Vagina (tissue), 2 donors: ENCODE results near the gene PARD3. TPM values are rescaled to one million over a fixed set of nuclear protein-coding genes. Genes with fewer than 3 reads are reported as not detected.

ENCODE experiments used
- DNase-seq, 2 donors: peaks; one replicate each; pipeline ENCODE4 v3.0.0-alpha.2; 2017; ENCODE audit errors: extremely low spot score in 2 of 2
- H3K27ac ChIP-seq: fragments of 200-600 bp; sonication (generic); one replicate; pipeline ENCODE4 v1.5.1; 2019
- H3K27me3 ChIP-seq: fragments of 200-600 bp; sonication (generic); one replicate; pipeline ENCODE4 v1.5.1; 2019
- H3K36me3 ChIP-seq, 2 donors: fragments of 200-600 bp; sonication (generic); one replicate each; pipeline ENCODE4 v1.5.1; 2017 to 2019
- H3K4me1 ChIP-seq: fragments of 200-600 bp; sonication (generic); one replicate; pipeline ENCODE4 v1.5.1; 2019
- H3K4me3 ChIP-seq, 2 donors: fragments of 200-600 bp; sonication (generic); 1 replicate in 1 of 2; 2 replicates in 1 of 2; pipeline ENCODE4 v1.5.1; 2016 to 2019
- H3K9me3 ChIP-seq: fragments of 200-600 bp; sonication (generic); one replicate; pipeline ENCODE4 v1.5.1; 2019
- POLR2A ChIP-seq, 2 donors: fragments of 450-650 bp; IDR thresholded peaks; one replicate each; pipeline ENCODE4 v1.6.1; 2017; ENCODE audit warnings: antibody characterized with exemption in 2 of 2, mild to moderate bottlenecking in 2 of 2, moderate library complexity in 2 of 2
- POLR2AphosphoS5 ChIP-seq, 2 donors: sonication (generic); formaldehyde crosslinking; IDR thresholded peaks; one replicate each; pipeline ENCODE4 v1.9.0; 2017; ENCODE audit warnings: antibody characterized with exemption in 2 of 2, mild to moderate bottlenecking in 2 of 2, low read depth in 1 of 2; ENCODE audit not compliant: insufficient read depth in 1 of 2
- intact Hi-C: fragments of 100-400 bp; cut with DNase I; formaldehyde crosslinking; loops from one replicate; pipeline ENCODE4 v1.15.1; 2023
- total RNA-seq: library from RNA; depleted of rRNA; stranded (reverse); fragments of >200 nt; gene quantifications from one replicate; pipeline ENCODE4 v1.2.3, GENCODE V29; 2016
- TF ChIP-seq, protein P1 (sequence below), 3 experiments: fragments of 450-650 bp in 2 of 3; fragments of 200-600 bp in 1 of 3; sonication (generic) in 1 of 3; IDR thresholded peaks; one replicate each; pipeline ENCODE4 v1.5.1; 2017 to 2019; ENCODE audit warnings: antibody characterized with exemption in 3 of 3, mild to moderate bottlenecking in 2 of 3, moderate library complexity in 2 of 3

The PARD3 gene
- total RNA-seq, 1 donor from 2014 or later = 95.5 TPM

DNA sequence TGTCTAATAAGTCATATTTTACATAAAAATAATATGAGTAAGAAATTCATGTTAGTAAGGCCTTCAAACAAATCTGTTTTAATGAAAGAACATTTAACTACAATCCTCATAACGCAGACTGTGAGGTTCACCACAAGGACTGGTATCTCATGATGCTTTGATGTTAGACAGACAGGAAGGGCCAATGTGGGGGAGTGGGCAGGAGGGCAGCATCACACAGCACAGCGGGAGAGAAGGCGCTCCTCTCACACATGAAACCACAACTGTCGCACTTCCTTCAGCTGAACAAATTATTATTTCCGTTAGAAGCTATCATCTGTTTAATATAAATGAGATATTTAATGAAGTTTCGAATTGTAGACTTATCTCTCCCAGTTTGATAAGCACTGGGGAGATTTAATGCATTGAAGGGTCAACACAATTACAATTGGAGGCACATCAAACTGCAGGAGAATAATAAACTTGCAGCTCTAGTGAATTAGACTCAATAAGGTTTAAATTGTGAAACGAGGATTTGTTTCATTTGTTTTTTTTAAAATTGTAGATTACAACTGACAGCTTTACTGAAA lies 466.1 kb downstream of the PARD3 start:
- Histone ChIP-seq H3K36me3 (no peaks in the 10 kb centered on the region), H3K27me3 (no peaks in the 10 kb centered on the region), H3K4me1 (no peaks in the 10 kb centered on the region), H3K9me3 (no peaks in the 10 kb centered on the region), H3K27ac (no peak overlapping the region), H3K4me3 (no peak overlapping the region)
- intact Hi-C loops = no loop called here
- no peak for DNase-seq
- TF ChIP-seq POLR2A (IDR thresholded peaks at IDR 0.05) (no peak), POLR2AphosphoS5 (IDR thresholded peaks at IDR 0.05; ENCODE audit: insufficient read depth in 1 of 2, low read depth in 1 of 2) (no peak)
- TF ChIP-seq, protein P1, sequence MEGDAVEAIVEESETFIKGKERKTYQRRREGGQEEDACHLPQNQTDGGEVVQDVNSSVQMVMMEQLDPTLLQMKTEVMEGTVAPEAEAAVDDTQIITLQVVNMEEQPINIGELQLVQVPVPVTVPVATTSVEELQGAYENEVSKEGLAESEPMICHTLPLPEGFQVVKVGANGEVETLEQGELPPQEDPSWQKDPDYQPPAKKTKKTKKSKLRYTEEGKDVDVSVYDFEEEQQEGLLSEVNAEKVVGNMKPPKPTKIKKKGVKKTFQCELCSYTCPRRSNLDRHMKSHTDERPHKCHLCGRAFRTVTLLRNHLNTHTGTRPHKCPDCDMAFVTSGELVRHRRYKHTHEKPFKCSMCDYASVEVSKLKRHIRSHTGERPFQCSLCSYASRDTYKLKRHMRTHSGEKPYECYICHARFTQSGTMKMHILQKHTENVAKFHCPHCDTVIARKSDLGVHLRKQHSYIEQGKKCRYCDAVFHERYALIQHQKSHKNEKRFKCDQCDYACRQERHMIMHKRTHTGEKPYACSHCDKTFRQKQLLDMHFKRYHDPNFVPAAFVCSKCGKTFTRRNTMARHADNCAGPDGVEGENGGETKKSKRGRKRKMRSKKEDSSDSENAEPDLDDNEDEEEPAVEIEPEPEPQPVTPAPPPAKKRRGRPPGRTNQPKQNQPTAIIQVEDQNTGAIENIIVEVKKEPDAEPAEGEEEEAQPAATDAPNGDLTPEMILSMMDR (IDR thresholded peaks at IDR 0.05) = no peak

DNA sequence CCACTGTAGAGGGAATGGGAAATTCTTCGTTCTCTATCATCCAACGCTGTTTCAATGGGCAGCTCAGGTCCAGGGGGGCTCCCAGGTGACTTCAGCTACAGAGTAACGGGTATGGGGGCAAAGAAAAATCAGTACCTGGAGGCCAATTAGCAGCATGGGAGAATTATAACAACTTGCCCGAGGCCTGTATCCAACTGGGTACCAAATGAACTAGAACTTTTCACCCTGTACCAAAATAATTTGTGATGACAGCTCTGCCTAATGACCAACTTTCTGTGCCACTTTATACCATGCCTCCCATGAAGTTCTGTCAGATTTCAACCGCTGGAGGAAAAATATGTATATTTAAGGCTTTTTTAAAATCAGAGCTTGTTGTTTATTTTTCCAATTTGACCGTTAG lies 467.1 kb downstream of the PARD3 start:
- Histone ChIP-seq H3K4me3 (no peak overlapping the region), H3K4me1 (no peaks in the 10 kb centered on the region), H3K27ac (no peak overlapping the region), H3K27me3 (no peaks in the 10 kb centered on the region), H3K9me3 (no peaks in the 10 kb centered on the region), H3K36me3 (no peaks in the 10 kb centered on the region)
- DNase-seq = no peak
- intact Hi-C loops = no loop called here
- TF ChIP-seq, protein P1 (IDR thresholded peaks at IDR 0.05) = no peak
- TF ChIP-seq POLR2A (IDR thresholded peaks at IDR 0.05) = no peak
- no peak for TF ChIP-seq POLR2AphosphoS5 (IDR thresholded peaks at IDR 0.05; ENCODE audit: insufficient read depth in 1 of 2, low read depth in 1 of 2)

DNA sequence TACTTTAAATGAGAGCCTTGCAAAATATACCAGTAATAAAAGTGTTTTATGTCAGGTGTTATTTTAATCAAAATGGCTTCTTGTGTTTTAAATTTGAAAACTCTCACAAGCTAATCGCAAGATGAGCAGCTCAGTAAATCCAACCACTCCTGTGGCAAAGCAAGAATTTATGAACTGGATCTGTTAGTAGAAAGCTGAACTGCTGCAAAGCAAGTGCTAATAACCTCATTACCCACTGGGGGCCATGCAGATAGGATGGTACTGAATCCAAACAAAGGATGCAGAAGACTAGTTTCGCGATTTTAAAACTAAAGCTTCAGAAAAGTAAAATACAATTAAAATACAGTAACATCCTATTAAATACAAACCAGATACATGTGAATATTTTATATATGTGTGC lies 468.0 kb downstream of the PARD3 start:
- TF ChIP-seq POLR2A (IDR thresholded peaks at IDR 0.05) (no peak), POLR2AphosphoS5 (IDR thresholded peaks at IDR 0.05; ENCODE audit: insufficient read depth in 1 of 2, low read depth in 1 of 2) (no peak)
- TF ChIP-seq, protein P1 (IDR thresholded peaks at IDR 0.05) = no peak
- Histone ChIP-seq H3K27ac (no peak overlapping the region), H3K9me3 (no peaks in the 10 kb centered on the region), H3K36me3 (no peaks in the 10 kb centered on the region), H3K4me3 (no peak overlapping the region), H3K27me3 (no peaks in the 10 kb centered on the region), H3K4me1 (no peaks in the 10 kb centered on the region)
- DNase-seq = no peak
- intact Hi-C loops = no loop called here

DNA sequence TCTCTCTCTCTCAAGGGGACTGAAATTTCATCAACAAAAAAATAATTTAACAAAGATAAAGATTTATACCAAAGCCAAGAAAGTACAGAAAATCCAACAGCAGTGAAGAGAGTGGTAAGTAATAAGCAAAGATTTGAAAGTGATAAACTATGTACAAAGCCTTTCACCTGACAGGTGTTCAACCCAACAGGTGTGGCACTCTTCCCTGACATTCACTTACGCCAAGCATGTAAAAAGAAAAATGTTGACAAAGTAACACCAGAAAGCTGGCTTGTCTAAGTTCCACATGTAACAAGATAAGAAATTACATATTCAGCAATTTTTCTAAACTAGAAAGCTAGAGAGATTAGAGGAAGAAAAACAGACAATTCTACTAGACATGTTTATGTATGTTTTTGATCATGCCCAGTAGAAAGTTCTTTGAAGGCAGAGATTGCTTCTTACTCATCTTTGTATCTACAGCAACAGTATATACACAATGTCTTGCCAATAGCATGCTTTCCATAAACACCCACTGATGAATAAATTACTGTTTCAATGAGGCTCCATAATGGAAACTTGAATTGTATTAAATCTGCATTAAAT lies 468.5 kb downstream of the PARD3 start:
- DNase-seq = no peak
- H3K4me1 ChIP-seq = no peaks in the 10 kb centered on the region
- H3K9me3 ChIP-seq = no peaks in the 10 kb centered on the region
- intact Hi-C loops = no loop called here
- TF ChIP-seq, protein P1 (IDR thresholded peaks at IDR 0.05) = no peak
- TF ChIP-seq POLR2A (IDR thresholded peaks at IDR 0.05) (no peak), POLR2AphosphoS5 (IDR thresholded peaks at IDR 0.05; ENCODE audit: insufficient read depth in 1 of 2, low read depth in 1 of 2) (no peak)
- no peak overlapping the region for H3K27ac ChIP-seq
- no peaks in the 10 kb centered on the region for H3K36me3 ChIP-seq
- no peak overlapping the region for H3K4me3 ChIP-seq
- no peaks in the 10 kb centered on the region for H3K27me3 ChIP-seq

DNA sequence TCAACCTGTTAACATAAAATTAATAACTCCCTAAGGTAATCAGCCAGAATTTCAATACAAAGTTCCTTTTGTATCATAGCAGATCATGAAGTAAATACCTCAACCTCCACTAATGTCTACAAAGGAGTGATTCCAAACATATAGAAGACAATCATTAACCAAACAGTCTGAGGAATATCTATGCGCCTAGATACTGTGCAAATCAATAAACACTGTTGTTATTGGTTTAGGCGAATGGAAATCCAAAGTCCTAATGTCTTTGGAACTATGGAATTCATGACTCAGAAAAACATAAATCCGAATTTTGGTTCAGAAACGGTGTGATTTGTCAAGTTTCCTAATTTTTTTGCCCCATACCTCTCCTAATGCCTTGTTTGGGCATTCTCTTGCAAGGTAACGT lies 469.7 kb downstream of the PARD3 start:
- Histone ChIP-seq H3K36me3 (no peaks in the 10 kb centered on the region), H3K4me1 (peaks cover 1% of the 10 kb centered on the region), H3K4me3 (no peak overlapping the region), H3K9me3 (no peaks in the 10 kb centered on the region), H3K27me3 (no peaks in the 10 kb centered on the region), H3K27ac (no peak overlapping the region)
- TF ChIP-seq, protein P1 (IDR thresholded peaks at IDR 0.05) = no peak
- TF ChIP-seq POLR2A (IDR thresholded peaks at IDR 0.05) = no peak
- TF ChIP-seq POLR2AphosphoS5 (IDR thresholded peaks at IDR 0.05; ENCODE audit: insufficient read depth in 1 of 2, low read depth in 1 of 2) = no peak
- no peak for DNase-seq
- intact Hi-C loops = no loop called here
